ENCODE measurements around the gene RALY. TPM values are rescaled to one million over a fixed set of nuclear protein-coding genes. Genes with fewer than 3 reads are reported as not detected.

The RALY gene
- total RNA-seq, 1 donor from 2014 or later, result 236 TPM

DNA sequence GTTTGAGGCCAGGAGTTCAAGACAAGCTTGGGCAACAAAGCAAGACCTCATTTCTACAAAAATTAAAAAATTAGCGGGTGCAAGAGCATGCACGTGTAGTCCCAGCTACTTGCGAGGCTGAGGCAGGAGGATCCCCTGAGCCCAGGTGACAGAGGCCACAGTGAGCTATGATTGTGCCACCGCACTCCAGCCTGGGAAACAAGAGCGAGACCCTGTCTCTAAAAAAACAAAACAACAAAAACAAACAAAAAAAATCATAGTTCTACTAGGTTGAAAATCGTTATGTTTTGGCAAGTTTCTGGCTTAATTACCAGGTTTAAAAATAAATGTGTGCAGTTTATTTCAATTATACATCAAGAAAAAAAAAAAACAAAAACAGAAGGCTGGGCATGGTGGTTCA is 115.7 kb downstream of the RALY start:
- Mint-ChIP-seq H3K9me3 (ENCODE audit: low read depth) (no peaks in the 10 kb centered on the region), H3K27ac (peak overlapping the region; percentile 45), H3K27me3 (no peaks in the 10 kb centered on the region), H3K36me3 (ENCODE audit: insufficient read depth) (peaks cover 17% of the 10 kb centered on the region), H3K4me1 (ENCODE audit: low read depth) (peaks cover 31% of the 10 kb centered on the region), H3K4me3 (ENCODE audit: low read depth) (peak overlapping the region; percentile 88)
- TF ChIP-seq, protein P1, sequence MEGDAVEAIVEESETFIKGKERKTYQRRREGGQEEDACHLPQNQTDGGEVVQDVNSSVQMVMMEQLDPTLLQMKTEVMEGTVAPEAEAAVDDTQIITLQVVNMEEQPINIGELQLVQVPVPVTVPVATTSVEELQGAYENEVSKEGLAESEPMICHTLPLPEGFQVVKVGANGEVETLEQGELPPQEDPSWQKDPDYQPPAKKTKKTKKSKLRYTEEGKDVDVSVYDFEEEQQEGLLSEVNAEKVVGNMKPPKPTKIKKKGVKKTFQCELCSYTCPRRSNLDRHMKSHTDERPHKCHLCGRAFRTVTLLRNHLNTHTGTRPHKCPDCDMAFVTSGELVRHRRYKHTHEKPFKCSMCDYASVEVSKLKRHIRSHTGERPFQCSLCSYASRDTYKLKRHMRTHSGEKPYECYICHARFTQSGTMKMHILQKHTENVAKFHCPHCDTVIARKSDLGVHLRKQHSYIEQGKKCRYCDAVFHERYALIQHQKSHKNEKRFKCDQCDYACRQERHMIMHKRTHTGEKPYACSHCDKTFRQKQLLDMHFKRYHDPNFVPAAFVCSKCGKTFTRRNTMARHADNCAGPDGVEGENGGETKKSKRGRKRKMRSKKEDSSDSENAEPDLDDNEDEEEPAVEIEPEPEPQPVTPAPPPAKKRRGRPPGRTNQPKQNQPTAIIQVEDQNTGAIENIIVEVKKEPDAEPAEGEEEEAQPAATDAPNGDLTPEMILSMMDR (IDR thresholded peaks at IDR 0.05; ENCODE audit: unreplicated experiment), result no peak
- no peak for DNase-seq (ENCODE audit: low spot score, unreplicated experiment)

DNA sequence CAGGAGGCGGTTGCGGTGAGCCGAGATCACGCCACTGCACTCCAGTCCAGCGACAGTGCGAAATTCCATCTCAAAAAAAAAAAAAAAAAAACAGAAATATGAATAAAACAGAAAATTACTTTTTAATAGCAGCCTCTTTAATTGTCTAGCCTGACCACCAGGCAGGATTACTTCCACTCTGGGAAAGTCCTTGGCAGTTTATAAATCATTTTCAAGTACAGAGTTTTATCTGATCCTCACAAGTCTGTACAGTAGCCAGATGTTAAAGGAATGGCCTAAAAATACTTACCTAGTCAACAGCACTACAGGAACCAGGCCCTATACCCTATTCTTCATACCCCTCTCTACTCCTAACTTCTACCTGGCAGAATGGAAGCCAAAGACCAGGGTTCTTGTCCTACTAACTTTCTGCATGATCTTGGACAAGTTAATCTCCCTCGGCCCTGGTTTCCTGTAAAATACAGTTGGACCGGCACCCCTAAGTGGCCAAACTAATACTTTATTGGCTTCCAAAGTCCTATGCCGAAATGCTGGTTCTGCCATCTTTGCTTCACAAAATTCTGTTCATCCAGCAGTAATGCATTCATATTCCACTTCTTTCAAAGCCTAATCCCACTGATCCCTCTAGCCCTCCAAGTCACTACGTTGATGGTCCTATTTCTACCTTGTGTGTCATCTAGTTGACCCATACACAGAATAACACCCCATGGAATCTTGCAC is 116.5 kb downstream of the RALY start:
- peak overlapping the region; percentile 93 for H3K27ac Mint-ChIP-seq
- H3K36me3 Mint-ChIP-seq (ENCODE audit: insufficient read depth), result peaks cover 11% of the 10 kb centered on the region

DNA sequence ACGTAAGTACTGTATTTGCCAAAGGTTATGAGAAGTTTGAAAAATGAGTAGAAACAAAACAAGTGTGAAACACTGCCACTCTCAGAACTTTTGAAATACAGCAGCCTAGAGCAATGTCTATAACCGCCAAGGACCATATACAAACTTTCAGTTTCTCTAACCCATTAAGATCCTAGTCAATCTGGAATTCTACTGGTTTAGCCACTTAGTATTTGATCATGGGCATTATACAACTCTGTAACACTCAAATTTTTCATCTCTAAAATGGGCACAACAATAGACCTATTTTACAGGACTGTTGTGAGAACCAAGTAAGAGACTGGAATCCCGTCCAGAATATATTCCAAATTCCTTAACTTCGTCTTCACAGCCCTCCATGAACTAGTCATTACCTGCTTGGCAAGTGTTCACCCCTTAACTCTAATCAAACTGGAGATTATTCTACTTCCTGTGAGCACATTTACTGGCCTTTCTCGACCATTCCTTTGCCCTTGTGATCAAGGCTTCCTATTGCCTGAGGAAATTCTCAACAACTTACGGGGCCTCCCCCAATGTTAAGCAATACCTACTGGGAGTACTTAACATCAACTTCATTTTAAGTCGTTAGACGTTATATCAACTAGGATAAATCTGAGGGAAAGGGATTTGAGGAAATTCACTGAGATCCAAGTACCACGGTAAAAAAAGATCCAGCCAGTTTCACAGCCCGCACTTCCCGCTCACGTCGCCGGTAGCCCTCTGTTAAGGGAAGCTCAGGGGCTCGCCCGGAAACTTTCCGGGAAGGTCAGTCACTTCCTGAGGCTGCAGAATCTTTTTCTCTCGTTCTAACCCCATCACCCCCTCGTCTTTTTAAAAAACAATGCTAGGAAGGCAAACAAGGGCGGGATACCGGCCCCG is 117.3 kb downstream of the RALY start:
- TF ChIP-seq, protein P1 (IDR thresholded peaks at IDR 0.05; ENCODE audit: unreplicated experiment), result no peak
- H3K4me3 Mint-ChIP-seq (ENCODE audit: low read depth), result peak overlapping the region; percentile 88
- H3K9me3 Mint-ChIP-seq (ENCODE audit: low read depth), result no peaks in the 10 kb centered on the region
- H3K27me3 Mint-ChIP-seq, result no peaks in the 10 kb centered on the region
- DNase-seq (ENCODE audit: low spot score, unreplicated experiment), result no peak
- H3K27ac Mint-ChIP-seq, result peak overlapping the region; percentile 93
- peaks cover 31% of the 10 kb centered on the region for H3K4me1 Mint-ChIP-seq (ENCODE audit: low read depth)
- peaks cover 6% of the 10 kb centered on the region for H3K36me3 Mint-ChIP-seq (ENCODE audit: insufficient read depth)

More for the DNA sequence above, 116.5 kb downstream of the RALY start:
- TF ChIP-seq, protein P1 (IDR thresholded peaks at IDR 0.05; ENCODE audit: unreplicated experiment), result no peak
- Mint-ChIP-seq H3K4me3 (ENCODE audit: low read depth) (peak overlapping the region; percentile 88), H3K27me3 (no peaks in the 10 kb centered on the region), H3K9me3 (ENCODE audit: low read depth) (no peaks in the 10 kb centered on the region), H3K4me1 (ENCODE audit: low read depth) (peaks cover 31% of the 10 kb centered on the region)
- no peak for DNase-seq (ENCODE audit: low spot score, unreplicated experiment)

DNA sequence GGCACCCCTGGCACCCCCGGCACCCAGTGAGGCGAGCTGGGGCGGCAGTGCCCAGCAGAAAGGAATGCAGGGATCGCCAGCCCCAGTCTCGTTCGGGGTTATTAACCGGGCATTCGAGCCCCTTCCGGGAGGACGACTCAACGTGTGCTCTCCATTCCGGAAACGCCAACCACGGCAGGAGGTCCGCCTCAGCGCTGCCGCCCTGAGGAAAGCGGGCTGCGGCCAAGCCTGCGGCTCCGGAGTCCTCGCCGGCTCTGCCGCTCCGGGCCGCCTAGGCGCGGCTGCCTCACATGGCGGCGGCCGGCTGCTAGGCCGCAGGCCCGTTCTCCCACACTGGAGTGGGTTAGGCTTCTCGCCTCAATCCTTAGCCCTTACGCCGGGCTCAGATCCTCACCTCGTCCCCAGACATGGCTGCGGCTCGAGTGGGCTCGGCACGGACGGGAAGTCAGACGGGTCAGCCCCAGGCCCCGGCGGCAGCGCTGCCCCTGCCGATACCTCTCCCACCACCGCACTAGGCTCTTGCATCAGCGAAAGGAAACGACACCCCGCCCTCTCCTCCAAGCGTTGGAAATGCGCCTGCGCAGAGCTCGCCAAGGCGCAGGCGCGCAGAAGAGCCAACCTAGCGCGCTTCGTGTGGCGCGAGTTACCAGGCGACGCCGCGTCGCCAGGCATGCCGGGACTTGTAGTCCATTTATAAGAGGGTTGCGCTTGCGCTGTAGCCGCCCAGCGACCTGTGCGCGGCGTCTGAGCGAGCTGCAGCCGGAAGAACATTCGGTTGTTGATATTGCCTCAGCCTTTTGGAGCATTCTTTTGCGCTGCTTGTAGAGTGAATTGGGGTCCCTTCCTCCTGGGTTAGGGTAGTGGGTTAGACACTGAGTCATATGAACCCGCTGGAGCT is 118.2 kb downstream of the RALY start, which contains the start of gene EIF2S2:
Gene EIF2S2 (minus strand): TSS at position 542 of the 898 bp plus-strand sequence. CDS start 133 bp downstream, at position 409.
- Mint-ChIP-seq H3K27me3 (no peaks in the 10 kb centered on the region), H3K36me3 (ENCODE audit: insufficient read depth) (peaks cover 4% of the 10 kb centered on the region), H3K4me1 (ENCODE audit: low read depth) (peaks cover 28% of the 10 kb centered on the region), H3K27ac (peak within 1 kb of the TSS; percentile 93), H3K4me3 (ENCODE audit: low read depth) (peak within 1 kb of the TSS; percentile 88), H3K9me3 (ENCODE audit: low read depth) (no peaks in the 10 kb centered on the region)
- TF ChIP-seq, protein P1 (IDR thresholded peaks at IDR 0.05; ENCODE audit: unreplicated experiment), result no peak
- peak; percentile 98 for DNase-seq (ENCODE audit: low spot score, unreplicated experiment)

All from progenitor cell of endocrine pancreas (in vitro differentiated cells).